Measurements from ENCODE around the gene GLDN. TPM values are rescaled to one million over a fixed set of nuclear protein-coding genes. Genes with fewer than 3 reads are reported as not detected.

GLDN gene
- total RNA-seq, 1 donor from 2014 or later: 10.8 TPM

DNA sequence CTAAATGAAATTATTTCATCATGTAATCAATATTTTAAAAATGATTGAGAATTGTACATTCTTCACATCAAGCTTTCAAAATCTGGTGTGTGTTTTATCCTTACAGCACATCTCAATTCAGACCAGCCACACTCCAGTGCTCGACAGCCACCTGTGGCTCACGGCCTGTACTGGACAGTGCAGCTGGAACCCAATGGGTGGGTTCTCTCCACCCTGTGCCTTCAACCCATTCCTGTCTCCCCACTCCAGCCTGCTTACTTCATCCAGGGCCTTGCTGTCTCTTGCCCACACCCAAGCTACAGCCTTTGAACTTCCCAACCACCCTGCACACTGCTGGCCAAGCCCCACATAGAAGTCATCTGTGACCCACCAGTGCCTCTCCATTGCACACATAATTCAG, 20.6 kb upstream of the GLDN start:
- ATAC-seq (no peak), DNase-seq (no peak)
- intact Hi-C loops (cut with micrococcal nuclease): no loop called here

DNA sequence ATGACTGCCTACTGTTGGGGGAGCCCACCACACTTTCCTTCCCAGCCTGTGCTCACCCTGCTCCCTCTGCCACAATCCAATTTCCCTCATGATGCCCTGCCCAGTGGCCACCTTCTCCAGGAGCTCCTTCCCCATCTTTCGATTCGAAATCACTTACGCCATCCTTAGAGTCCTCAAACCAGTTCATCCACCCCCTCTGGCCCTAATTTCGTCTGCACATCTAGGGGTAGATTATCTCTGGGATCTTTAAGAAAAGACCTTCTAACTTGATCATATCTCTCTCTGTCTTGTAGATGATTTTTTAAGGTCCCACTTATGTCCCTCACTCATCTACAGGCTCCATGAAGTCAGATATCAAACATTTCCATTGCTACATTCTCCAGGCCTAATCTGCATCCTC, 20.1 kb upstream of the GLDN start:
- DNase-seq (no peak), ATAC-seq (no peak)
- intact Hi-C loops (cut with micrococcal nuclease): no loop called here

DNA sequence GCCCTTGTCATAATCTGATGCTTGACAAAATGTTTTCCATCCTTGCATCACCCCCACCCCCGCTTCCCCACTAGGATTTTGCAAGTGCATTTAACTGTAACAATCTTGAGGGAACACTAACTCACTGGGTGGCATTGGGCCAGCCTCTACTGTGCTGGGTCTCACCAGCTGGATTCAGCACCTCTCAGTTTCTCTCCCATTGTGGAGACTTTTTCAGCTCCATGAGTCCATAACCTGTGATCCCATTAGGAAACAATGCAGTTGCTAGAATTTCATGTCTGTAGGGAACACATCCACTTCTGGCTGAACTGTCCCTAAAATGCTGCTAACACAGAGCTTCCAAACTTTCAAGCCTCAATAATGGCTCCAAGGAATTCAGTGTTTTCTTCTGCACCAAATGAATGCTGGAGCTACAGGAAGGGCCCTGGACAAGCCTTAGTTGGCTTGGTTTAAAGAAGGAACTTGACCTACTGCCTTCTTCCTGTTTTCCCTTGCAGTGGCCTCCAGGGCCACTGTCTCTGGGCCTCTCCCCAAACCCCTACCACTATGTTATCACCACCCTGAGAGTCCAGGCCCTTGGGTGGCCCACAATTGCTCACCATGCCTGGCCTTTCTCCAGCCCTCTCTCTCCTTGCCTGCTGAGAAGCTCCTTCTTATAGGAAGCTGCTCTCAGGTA, 18.7 kb upstream of the GLDN start:
- peak; percentile 72 for DNase-seq
- peak; percentile 85 for ATAC-seq
- intact Hi-C loops (cut with micrococcal nuclease): no loop called here

DNA sequence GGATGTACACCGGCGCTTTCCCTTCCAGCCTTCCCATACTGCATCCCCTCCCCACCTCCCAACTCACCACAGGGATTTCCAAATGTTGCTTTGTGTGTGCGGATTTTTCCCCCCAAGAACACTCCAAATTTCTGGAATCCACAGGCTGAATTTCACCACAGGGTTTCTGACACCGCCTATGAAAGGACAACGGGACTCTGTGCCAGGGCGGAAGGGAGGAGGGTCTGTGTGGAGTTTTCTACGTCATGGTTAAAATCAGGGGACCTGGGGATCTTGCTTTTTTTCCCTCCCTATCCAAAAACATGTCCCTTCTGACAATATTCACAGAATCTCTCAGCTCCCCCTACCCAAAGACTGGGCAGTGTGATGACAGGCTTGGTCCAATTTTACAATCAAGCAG, 17.7 kb upstream of the GLDN start:
- intact Hi-C loops (cut with micrococcal nuclease): no loop called here
- ATAC-seq: no peak
- DNase-seq: no peak

DNA sequence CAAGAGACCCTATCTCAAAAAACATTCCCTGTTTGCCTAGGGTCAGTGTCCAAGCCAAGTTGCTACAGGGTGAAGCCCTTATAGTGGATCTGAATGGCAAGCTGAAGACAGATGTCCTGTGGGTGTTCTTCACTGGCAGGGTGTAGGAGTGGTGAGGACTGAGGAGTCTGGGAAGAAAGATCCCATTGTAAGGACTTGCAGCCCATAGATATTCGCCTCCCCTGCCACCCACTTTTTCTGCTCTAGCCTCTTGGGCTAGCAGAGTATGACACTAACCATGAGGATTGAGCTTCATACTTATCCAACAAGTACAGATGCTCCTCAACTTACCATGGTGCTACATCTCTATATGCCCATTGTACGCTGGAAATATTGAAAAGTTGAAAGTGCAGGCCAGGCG, 16.3 kb upstream of the GLDN start:
- no peak for DNase-seq
- intact Hi-C loops (cut with micrococcal nuclease): no loop called here
- no peak for ATAC-seq

DNA sequence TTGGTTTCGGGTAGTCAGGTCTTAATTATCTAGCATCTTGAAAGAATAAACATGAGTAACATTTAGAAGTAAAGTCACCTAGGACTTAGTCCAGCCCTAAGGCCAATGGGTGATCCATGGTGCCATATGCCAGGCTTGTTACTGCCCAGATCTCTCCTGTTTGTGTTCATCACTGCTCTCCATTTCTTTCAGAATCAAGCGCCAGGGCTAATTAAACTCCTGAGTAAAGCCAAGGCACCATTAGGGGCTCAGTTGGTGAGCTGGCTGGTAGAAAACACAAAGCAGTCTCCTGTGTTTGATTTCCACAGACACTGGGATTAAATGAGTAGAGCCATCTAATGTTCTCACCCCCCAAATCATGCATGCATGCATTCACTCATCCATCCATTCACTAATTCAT, 14.4 kb upstream of the GLDN start:
- ATAC-seq (no peak), DNase-seq (no peak)
- intact Hi-C loops (cut with micrococcal nuclease): no loop called here

DNA sequence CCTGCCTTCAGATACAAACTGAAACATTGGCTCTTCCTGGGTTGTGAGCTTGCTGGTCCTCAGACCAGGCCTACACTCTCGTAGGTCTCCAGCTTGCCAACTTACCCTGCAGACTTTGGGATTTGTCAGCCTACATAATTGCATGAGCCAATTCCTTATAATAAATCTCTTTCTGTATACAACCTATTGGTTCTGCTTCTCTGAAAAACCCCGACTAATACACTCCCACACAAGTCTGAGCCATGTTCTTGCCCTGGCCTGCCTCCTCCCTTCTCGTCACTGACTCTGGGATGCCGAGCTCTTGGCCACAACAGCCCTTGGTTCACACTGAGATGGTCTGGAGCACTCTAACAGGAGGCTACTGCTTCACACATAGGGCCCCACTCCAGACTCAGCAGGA, 12.5 kb upstream of the GLDN start:
- DNase-seq (no peak), ATAC-seq (no peak)
- intact Hi-C loops (cut with micrococcal nuclease): no loop called here

DNA sequence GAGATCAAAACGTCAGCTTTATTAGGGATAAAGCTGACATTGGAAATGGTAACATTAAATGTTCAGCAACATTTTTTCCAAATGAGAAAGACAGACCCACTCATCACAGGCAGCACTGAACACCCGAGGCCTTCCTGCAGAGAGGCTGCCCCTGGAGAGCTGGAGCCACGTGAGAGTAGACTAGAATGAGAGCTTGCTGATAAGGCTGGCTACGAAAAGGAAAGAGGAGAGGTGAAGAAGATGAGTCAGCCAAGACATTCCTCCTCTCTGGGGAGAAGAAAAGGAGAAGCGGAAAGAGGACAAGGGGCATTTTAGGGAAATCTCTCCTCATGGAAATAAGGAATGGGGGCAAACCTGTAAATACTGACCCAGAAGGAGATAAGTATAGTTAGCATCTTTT, 10.3 kb upstream of the GLDN start:
- intact Hi-C loops (cut with micrococcal nuclease): no loop called here
- ATAC-seq: no peak
- no peak for DNase-seq

DNA sequence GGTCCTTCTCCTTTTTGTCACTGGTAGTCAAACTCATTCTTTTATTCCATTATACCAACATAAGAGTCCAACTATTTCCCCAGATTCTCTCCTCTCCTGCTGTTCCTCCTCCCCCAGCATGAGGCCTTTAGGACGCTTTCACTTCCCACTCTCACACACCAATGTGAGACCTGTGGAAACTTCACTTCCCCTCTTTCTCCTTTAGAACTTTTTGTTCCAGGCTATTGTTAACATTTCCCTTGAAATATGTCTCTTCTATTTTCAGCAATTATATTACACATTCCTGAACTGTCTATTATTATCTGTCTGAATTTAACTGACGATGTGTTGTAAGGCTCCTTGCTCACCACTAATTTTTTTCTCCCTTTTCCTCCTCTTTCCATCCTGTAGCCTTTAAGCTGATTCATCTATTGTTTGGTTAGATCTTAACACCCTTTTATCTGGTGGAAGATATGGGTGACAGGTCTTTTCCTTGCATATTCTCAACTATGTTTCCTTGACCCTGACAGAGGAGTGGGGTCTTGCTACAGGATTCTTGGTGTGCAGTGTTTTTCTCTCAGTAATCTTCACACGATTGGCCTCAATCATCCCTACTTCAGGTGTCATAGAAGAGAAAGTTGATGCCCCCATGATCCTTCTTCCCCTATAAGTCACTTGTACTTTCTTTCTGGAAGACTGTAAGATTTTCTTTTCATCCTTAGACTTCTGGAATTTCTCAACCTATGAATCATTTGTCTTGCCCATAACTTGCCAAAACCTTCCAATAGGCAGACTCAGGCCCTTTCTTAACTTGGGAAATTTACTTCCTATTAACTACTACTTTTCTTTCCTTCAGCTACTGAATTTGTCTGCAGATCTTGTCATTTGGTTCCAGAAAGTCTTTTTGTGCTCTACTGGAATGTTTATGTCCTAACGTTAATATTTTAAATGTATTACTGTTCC, 9.0 kb upstream of the GLDN start:
- DNase-seq (no peak), ATAC-seq (peak; percentile 42)
- intact Hi-C loops (cut with micrococcal nuclease): no loop called here

DNA sequence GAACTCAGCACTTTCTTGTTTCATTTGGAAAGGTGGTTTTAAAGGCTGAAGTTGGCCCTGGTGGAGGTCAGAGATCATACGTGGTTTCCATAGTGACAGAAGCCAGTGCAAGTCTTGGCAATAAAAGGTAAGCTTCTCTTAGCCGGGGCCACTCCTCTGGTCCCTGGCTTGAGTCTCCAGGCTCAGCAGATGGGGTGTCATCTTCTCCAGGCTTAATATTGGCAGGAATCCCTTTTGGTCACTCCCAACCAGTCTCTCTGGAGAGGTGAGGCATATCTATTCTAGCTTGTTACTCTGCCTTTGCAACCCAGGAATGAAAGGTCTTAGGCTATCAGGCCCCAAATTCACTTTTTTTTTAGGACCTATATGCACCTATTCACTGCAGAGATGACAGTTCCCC, 7.9 kb upstream of the GLDN start:
- intact Hi-C loops (cut with micrococcal nuclease): no loop called here
- ATAC-seq: no peak
- no peak for DNase-seq

DNA sequence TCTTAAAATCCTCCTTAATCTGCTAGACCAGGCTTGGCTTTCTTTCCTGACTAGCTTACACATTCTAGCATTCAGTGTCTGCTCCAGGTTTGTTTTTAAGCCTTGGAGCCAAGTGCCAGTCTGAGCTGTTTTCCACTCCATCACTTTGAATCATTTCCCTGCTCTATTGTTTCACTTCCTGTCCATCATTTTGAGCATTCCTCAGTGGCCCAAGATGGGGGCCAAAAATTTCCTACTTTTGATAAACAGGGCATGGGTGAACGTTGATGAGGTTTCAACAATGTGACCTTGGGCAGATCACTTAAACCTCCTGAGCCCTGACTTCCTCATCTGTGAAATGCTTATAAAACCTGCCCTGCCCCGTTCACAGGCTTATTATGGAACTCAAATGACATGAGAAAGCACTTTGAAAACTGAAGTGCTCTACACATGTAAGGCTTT, 7.4 kb upstream of the GLDN start:
- no peak for DNase-seq
- no peak for ATAC-seq
- intact Hi-C loops (cut with micrococcal nuclease): no loop called here

DNA sequence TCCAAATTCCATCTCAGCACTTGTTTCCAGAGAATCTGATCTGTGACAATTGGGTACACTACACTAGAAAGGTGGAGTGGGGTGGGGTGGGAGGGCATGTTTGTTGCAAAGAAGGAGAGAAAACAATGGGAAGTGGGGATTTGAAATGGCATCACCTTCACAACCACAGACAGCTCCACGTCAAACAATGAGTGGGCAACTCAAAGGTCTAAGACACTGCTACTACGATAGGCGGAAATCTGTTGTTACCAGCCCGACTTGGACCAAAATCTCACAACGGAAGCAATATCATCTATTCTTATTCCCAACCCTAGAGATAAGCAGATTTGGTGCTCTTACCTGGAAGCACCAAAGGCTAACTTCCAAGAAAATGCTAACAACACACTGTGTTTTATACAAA, 6.4 kb upstream of the GLDN start:
- intact Hi-C loops (cut with micrococcal nuclease): no loop called here
- ATAC-seq (no peak), DNase-seq (no peak)

DNA sequence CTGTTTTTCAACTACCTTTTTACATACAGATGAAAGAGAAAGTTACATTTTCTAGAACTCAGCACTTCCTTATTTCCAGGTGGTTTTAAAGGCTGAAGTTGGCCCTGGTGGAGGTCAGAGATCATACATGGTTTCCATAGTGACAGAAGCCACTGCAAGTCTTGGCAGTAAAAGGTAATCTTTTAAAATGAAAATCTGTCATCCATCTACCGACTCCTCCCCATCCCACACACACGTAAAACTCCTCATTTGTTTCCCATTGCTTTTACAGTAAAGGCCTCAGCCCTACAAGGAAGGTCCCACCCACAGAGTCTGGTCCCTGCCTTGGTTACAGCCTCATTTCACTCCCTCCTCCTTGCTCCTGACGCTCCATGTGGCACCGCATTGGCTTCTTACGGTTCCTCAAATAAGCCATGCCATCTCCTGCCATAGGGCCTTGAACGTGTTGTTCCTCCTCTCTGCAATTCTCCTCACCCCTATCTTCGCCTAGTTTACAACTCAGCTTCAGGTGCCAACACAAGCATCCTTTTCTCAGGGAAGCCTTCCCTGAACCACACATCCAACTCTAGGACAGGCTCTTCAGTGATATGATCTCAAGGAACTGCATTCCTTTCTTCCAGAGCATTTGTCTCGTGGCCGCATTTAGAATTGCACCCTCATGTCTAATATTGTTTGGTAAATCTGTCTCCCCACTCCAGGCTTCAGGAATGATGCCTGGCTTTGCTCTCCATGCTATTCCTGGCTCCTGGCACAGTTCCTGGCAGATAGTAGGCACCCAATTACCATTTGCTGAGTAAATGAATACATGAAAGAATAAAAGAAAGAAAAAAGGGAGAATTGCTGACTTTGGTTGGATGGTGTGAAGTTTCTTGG, 5.7 kb upstream of the GLDN start:
- intact Hi-C loops (cut with micrococcal nuclease): no loop called here
- peak; percentile 80 for ATAC-seq
- DNase-seq: peak; percentile 45

DNA sequence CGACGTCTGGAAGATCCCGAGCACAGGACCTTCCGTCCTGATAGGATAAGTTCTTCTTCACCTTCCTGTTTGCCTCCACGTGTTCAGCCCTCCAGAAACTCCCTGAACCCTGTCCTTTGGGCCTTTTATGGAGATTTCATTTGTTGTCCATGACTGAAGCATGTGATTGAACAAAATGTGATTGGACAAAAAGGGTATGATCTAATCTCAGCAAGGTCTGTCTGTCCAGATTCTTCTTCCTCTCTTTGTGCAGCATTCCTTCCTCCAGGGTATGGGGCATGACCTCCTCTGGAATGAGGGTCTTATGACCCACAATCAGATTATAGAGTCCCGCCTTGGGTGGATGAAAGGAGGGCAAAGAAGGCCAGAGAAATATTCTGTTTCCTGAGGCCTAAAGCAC, 3.0 kb upstream of the GLDN start, which contains the start of gene CYP19A1:
TSS of gene CYP19A1 (minus strand) at position 101 of the 400 bp plus-strand sequence. CDS start 95,684 bp downstream, outside the sequence.
- DNase-seq (no peak), ATAC-seq (no peak)
- intact Hi-C loops (cut with micrococcal nuclease): no loop called here

DNA sequence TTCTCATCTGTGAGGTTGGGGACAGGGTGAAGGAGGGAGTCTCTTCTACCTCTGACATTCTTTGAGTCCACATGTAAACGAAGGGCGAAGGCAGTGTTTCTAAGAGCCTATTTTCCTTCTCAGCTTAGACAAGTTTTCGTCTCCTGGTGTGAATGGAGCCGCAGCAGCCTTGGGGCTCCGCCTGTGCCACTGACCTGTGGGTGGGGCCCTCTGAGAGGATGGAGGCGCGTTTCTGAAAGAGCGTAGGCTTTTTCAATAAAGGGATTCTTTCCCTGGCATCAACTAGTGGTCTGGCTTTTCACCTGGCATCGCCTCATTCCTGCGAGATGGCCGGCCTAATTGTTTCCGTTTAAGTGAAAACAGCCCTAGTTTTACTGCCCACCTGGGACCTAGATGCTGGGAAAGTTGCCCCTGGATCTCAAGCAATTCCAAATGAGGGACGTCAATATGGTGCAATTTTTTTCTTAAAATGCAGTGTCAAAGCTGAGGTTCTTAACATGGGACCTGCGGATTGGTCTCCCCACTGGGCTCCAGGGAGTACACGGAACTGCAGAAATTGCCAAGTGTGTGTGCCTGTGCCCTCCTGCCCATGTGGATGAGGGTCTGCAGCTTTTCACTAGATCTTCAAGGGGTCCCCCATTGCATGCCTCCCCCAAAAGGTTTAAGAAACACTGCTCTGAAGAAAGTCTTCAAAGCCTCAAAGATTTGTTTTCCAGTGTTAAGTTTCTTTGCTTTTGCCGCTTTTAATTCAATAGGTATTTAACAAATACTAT, 958 bp downstream of the GLDN start:
- DNase-seq (no peak), ATAC-seq (no peak)
- intact Hi-C loops (cut with micrococcal nuclease): no loop called here

DNA sequence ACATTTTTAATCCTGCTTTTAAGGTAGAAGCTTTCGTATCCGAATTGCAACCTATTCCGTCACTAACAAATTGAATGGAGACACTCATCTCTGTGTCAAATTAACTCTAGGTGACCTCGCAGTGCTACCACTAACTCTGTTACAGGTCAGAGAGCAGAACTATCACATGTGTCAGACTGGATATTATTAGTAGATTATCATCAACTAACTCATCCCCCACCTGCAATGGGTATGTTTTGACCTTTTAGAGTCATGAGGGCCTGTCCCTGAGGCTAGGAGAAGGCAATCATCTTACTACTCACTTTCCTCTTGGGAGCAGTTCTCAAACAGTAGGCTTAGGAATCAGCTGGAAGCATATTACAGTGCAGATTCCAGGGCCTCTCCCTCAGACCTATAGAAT, 2.0 kb downstream of the GLDN start:
- DNase-seq (no peak), ATAC-seq (no peak)
- intact Hi-C loops (cut with micrococcal nuclease): no loop called here

DNA sequence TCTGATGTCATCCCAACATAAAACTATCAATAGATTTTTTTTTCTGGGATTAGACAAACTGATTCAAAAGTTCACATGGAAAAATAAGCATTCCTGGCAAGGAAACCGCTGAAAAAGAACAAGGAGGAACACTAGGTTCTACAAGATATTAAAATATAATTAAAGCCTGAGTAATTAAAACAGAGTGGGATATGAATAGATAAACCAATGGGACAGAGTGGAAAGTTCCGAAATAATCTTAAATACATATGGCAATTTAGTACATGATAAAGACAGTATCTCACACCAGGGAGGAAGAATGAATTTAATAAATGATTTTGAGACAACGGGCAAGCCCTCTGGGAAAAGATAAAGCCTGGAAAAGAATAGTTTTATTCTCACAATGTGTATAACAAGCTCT, 4.7 kb downstream of the GLDN start:
- intact Hi-C loops (cut with micrococcal nuclease): no loop called here
- DNase-seq (no peak), ATAC-seq (no peak)

DNA sequence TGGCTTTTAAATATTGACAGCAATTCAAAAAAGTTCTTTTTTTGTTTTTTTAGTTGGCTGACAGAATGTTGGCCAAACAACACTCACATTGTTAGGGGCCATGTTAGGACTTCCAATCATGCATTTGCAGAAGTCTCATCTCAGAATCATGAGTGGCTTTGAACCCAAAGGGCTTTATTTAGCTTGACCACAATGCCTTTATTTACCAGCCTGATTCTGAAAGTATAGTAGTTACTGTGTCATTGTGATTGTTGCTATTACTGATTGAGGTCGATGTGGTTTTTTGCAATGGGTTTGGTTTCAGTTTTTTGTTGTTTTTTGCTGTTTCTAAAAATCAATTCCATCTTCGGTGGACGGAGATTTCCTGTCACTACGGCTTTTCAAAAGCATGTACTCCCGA, 7.2 kb downstream of the GLDN start:
- DNase-seq: no peak
- intact Hi-C loops (cut with micrococcal nuclease): no loop called here
- ATAC-seq: no peak
